Measurements from ENCODE around the gene CCDC85B. TPM values are rescaled to one million over a fixed set of nuclear protein-coding genes. Genes with fewer than 3 reads are reported as not detected.
A peak's percentile ranks its signal among the peaks of the same experiment; 100 is the strongest.

CCDC85B gene
- total and polyA plus RNA-seq, 2 of the 13 experiments (the other 11 are each of a cell fraction or from before 2014, with no cell fraction given), result 8.2 to 19.5 TPM

GRCh38 chr11:65873318-65874156, 16.9 kb upstream of the CCDC85B start (continued):
- TF ChIP-seq MLXIP (CRISPR knock-in tag; IDR thresholded peaks at IDR 0.05; ENCODE audit: borderline replicate concordance) (no peak), ZSCAN30 (CRISPR knock-in tag; IDR thresholded peaks at IDR 0.05) (no peak), ZNF709 (CRISPR knock-in tag; IDR thresholded peaks at IDR 0.05) (no peak), CBFB (CRISPR knock-in tag; IDR thresholded peaks at IDR 0.05) (no peak), ZNF569 (CRISPR knock-in tag; IDR thresholded peaks at IDR 0.05; ENCODE audit: borderline replicate concordance) (no peak), AKNA (CRISPR knock-in tag; IDR thresholded peaks at IDR 0.05; ENCODE audit: borderline replicate concordance) (no peak), SIX4 (CRISPR knock-in tag; IDR thresholded peaks at IDR 0.05) (no peak), ZNF234 (CRISPR knock-in tag; conservative IDR thresholded peaks at IDR 0.05) (no peak), TSC22D2 (CRISPR knock-in tag; IDR thresholded peaks at IDR 0.05; ENCODE audit: borderline replicate concordance) (no peak), ZNF773 (CRISPR knock-in tag; IDR thresholded peaks at IDR 0.05; ENCODE audit: borderline replicate concordance) (no peak), RBAK (CRISPR knock-in tag; IDR thresholded peaks at IDR 0.05) (no peak), ZNF280D (CRISPR knock-in tag; IDR thresholded peaks at IDR 0.05) (peak; percentile 69; the same call in 1 of the 2 replicates), ELF4 (CRISPR knock-in tag; IDR thresholded peaks at IDR 0.05; ENCODE audit: borderline replicate concordance) (no peak), LRRFIP1 (CRISPR knock-in tag; conservative IDR thresholded peaks at IDR 0.05) (no peak), RARG (CRISPR knock-in tag; IDR thresholded peaks at IDR 0.05; ENCODE audit: low read depth) (no peak)

Measured in HepG2 (cell line).